Keratinocyte (primary cell): ENCODE results near the gene DCAF6. TPM values are rescaled to one million over a fixed set of nuclear protein-coding genes. Genes with fewer than 3 reads are reported as not detected.

Source experiments
- DNase-seq: peaks from one replicate; pipeline ENCODE4 v3.0.0-alpha.2; 2011; ENCODE audit warnings: low read depth, missing footprints, low spot score
- FAIRE-seq: peaks from 2 replicates; lab custom pipeline; 2011; peaks lifted over from hg19 to GRCh38; lab: Jason Lieb, UNC
- H2AFZ ChIP-seq: 2 replicates; pipeline ENCODE4 v1.6.0; 2012; ENCODE audit warnings: low read length, control low read depth, inconsistent platforms; ENCODE audit not compliant: control insufficient read depth
- H3K27ac ChIP-seq: 2 replicates; pipeline ENCODE4 v1.5.1; 2011; ENCODE audit warnings: low read length; ENCODE audit not compliant: control insufficient read depth, insufficient read depth
- H3K27me3 ChIP-seq: 3 replicates; pipeline ENCODE4 v1.6.0; 2011; ENCODE audit warnings: low read length; ENCODE audit not compliant: control insufficient read depth, insufficient read depth; ENCODE audit errors: extremely low read depth
- H3K36me3 ChIP-seq, 2 experiments: 2 replicates in 1 of 2; 3 replicates in 1 of 2; pipeline ENCODE4 v1.5.1; 2011; ENCODE audit warnings: low read length in 2 of 2, mild to moderate bottlenecking in 1 of 2; ENCODE audit not compliant: control insufficient read depth in 2 of 2, insufficient read depth in 2 of 2; ENCODE audit errors: extremely low read depth in 1 of 2
- H3K4me1 ChIP-seq: 3 replicates; pipeline ENCODE4 v1.5.1; 2011; ENCODE audit warnings: low read length; ENCODE audit not compliant: control insufficient read depth, insufficient read depth; ENCODE audit errors: extremely low read depth
- H3K4me2 ChIP-seq: 3 replicates; pipeline ENCODE4 v1.6.0; 2011; ENCODE audit warnings: low read depth, low read length; ENCODE audit not compliant: control insufficient read depth, insufficient read depth; ENCODE audit errors: extremely low read depth
- H3K4me3 ChIP-seq, 3 experiments: fragments of 200-600 bp in 1 of 3; sonication (generic) in 1 of 3; 2 replicates in 2 of 3; 3 replicates in 1 of 3; pipeline ENCODE4 v1.5.1; 2011 to 2016; ENCODE audit warnings: low read length in 3 of 3, mild to moderate bottlenecking in 3 of 3, control low read depth in 2 of 3, inconsistent platforms in 1 of 3, low read depth in 1 of 3, mixed read lengths in 1 of 3, mixed run types in 1 of 3, moderate library complexity in 1 of 3; ENCODE audit not compliant: control insufficient read depth in 2 of 3, insufficient read depth in 2 of 3; ENCODE audit errors: extremely low read depth in 1 of 3
- H3K79me2 ChIP-seq: 2 replicates; pipeline ENCODE4 v1.6.0; 2012; ENCODE audit warnings: low read length; ENCODE audit not compliant: control insufficient read depth, insufficient read depth
- H3K9ac ChIP-seq: 3 replicates; pipeline ENCODE4 v1.6.0; 2011; ENCODE audit warnings: low read length; ENCODE audit not compliant: control insufficient read depth, insufficient read depth; ENCODE audit errors: extremely low read depth
- H3K9me1 ChIP-seq: 3 replicates; pipeline ENCODE4 v1.6.0; 2011; ENCODE audit warnings: low read length; ENCODE audit not compliant: control insufficient read depth, insufficient read depth; ENCODE audit errors: extremely low read depth
- H3K9me3 ChIP-seq: 2 replicates; pipeline ENCODE4 v1.5.1; 2012; ENCODE audit warnings: low read depth, low read length; ENCODE audit not compliant: control insufficient read depth
- H4K20me1 ChIP-seq: 3 replicates; pipeline ENCODE4 v1.6.0; 2011; ENCODE audit warnings: low read length; ENCODE audit not compliant: control insufficient read depth, insufficient read depth; ENCODE audit errors: extremely low read depth
- EZH2 ChIP-seq: IDR thresholded peaks from one replicate; pipeline ENCODE4 v1.6.1; 2012; ENCODE audit warnings: inconsistent platforms, mild to moderate bottlenecking, low read length, moderate library complexity
- dilution Hi-C: fragments of 300-500 bp; cut with MboI; formaldehyde crosslinking; loops from one replicate; pipeline ENCODE4 v1.7.0; 2020; ENCODE audit warnings: low sequenced_read_pairs; ENCODE audit not compliant: extremely low pct_ligation_motif_present
- polyA plus RNA-seq, 5 experiments: library from polyadenylated mRNA; depleted of rRNA in 3 of 5; stranded (reverse) in 3 of 5; stranded (forward) in 1 of 5; unstranded in 1 of 5; fragments of >200 nt; gene quantifications; 1 replicate in 1 of 5; 2 replicates in 3 of 5; 3 replicates in 1 of 5; pipeline versions ENCODE4 v1.2.1 to v1.2.3, GENCODE V29; 2011 to 2012; ENCODE audit warnings: missing spikeins in 2 of 5, low read depth in 1 of 5, low replicate concordance in 1 of 5
- TF ChIP-seq, protein P1 (sequence below), 3 experiments: IDR thresholded peaks in 1 of 3; conservative IDR thresholded peaks in 1 of 3; optimal IDR thresholded peaks in 1 of 3; 2 replicates in 2 of 3; 3 replicates in 1 of 3; pipeline versions ENCODE3 to v1.5.1; 2011; ENCODE audit warnings: low read length in 3 of 3, mild to moderate bottlenecking in 3 of 3, moderate library complexity in 2 of 3, control low read depth in 1 of 3, inconsistent platforms in 1 of 3; ENCODE audit not compliant: insufficient read depth in 2 of 3; ENCODE audit errors: extremely low read depth in 1 of 3

DCAF6 gene
- polyA plus RNA-seq, 1 donor (not counting 4 experiments of a cell fraction or from before 2014, with no cell fraction given), result 109 TPM

DNA sequence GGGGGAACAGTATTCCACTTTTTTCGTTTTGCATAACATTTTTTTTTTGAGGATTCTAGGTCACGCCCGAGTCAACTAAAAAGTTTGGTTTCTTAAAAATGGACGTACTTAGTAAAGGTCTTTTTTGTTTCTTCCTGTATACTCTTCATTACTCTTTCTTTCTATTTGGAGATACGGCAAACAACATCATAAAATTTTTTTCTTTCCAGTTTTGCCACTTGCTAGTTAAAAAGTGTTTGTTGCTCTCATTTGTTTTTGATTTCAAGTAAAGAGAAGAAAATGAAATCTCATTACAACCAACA is 1.2 kb downstream of the DCAF6 start:
- H3K27ac ChIP-seq, result peak overlapping the region; percentile 96
- FAIRE-seq (no peak), DNase-seq (no peak)
- peak overlapping the region; percentile 92 for H3K9ac ChIP-seq
- peaks cover 0 to 4% of the 10 kb centered on the region in 2 experiments for H3K36me3 ChIP-seq
- H3K27me3 ChIP-seq, result no peaks in the 10 kb centered on the region
- no peaks in the 10 kb centered on the region for H3K9me1 ChIP-seq
- TF ChIP-seq EZH2, result no peak
- TF ChIP-seq, protein P1, sequence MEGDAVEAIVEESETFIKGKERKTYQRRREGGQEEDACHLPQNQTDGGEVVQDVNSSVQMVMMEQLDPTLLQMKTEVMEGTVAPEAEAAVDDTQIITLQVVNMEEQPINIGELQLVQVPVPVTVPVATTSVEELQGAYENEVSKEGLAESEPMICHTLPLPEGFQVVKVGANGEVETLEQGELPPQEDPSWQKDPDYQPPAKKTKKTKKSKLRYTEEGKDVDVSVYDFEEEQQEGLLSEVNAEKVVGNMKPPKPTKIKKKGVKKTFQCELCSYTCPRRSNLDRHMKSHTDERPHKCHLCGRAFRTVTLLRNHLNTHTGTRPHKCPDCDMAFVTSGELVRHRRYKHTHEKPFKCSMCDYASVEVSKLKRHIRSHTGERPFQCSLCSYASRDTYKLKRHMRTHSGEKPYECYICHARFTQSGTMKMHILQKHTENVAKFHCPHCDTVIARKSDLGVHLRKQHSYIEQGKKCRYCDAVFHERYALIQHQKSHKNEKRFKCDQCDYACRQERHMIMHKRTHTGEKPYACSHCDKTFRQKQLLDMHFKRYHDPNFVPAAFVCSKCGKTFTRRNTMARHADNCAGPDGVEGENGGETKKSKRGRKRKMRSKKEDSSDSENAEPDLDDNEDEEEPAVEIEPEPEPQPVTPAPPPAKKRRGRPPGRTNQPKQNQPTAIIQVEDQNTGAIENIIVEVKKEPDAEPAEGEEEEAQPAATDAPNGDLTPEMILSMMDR (optimal IDR thresholded peaks at IDR 0.05 in 1 of 3, IDR thresholded peaks at IDR 0.05 in 1 of 3, conservative IDR thresholded peaks at IDR 0.05 in 1 of 3; ENCODE audit: extremely low read depth in 1 of 3, insufficient read depth in 2 of 3, low read length in 3 of 3), result no peak
- H4K20me1 ChIP-seq, result no peaks in the 10 kb centered on the region
- H3K4me3 ChIP-seq, result peak overlapping the region; percentile 78 to 94 (median 87)
- peaks cover 3% of the 10 kb centered on the region for H3K4me1 ChIP-seq
- H2AFZ ChIP-seq, result peak overlapping the region; percentile 86
- peak overlapping the region; percentile 81 for H3K4me2 ChIP-seq
- H3K79me2 ChIP-seq, result peaks cover 78% of the 10 kb centered on the region
- dilution Hi-C loops, result no loop called here
- no peaks in the 10 kb centered on the region for H3K9me3 ChIP-seq

DNA sequence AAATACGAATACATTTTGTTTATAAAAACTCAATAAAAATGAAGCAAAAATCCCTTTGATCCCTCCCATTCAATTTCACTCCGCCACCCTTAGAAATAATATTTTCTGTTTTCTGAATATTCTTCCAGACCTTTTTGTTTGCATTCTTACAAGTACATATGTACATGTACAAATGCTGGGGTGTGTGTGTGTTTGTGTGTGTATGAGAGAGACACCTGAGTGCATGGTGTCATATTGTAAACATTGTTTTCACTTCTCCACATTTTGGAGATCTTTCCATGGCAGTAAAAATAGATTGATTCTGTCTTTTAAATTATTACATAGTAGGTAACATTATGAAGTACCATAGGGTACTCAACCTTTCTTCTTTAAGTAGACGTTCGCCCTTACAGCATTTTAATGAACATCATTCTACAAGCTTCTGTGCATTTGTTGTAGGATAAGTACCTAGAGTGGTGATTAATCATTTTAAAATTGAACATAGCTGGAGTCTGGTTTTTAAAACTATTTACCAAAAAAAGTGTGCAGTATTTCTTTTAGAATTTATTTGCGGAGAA is 1.7 kb downstream of the DCAF6 start:
- Histone ChIP-seq H3K27ac (peak overlapping the region; percentile 96), H3K36me3 (peaks cover 0 to 4% of the 10 kb centered on the region in 2 experiments), H3K4me3 (peak overlapping the region; percentile 78 to 94 (median 87)), H3K9me1 (no peaks in the 10 kb centered on the region), H3K9ac (peak overlapping the region; percentile 92), H2AFZ (no peak overlapping the region), H3K4me1 (peaks cover 3% of the 10 kb centered on the region), H3K9me3 (no peaks in the 10 kb centered on the region), H3K79me2 (peaks cover 80% of the 10 kb centered on the region), H3K27me3 (no peaks in the 10 kb centered on the region), H4K20me1 (no peaks in the 10 kb centered on the region), H3K4me2 (peak overlapping the region; percentile 81)
- dilution Hi-C loops, result no loop called here
- FAIRE-seq (no peak), DNase-seq (no peak)
- no peak for TF ChIP-seq EZH2
- TF ChIP-seq, protein P1 (optimal IDR thresholded peaks at IDR 0.05 in 1 of 3, IDR thresholded peaks at IDR 0.05 in 1 of 3, conservative IDR thresholded peaks at IDR 0.05 in 1 of 3; ENCODE audit: extremely low read depth in 1 of 3, insufficient read depth in 2 of 3, low read length in 3 of 3), result no peak
